Pancreas (tissue), 10 donors: ENCODE results near the gene DNAH7. TPM values are rescaled to one million over a fixed set of nuclear protein-coding genes. Genes with fewer than 3 reads are reported as not detected.

Experiments
- ATAC-seq, 4 donors: fragments of 200-7000 bp; cut with Tn5 transposase; one replicate each; pipeline versions ENCODE4 v1.8.0 to v1.9.1; 2020; ENCODE audit warnings: mild to moderate bottlenecking in 4 of 4, moderate library complexity in 4 of 4
- DNase-seq, 6 donors: peaks; one replicate each; pipeline ENCODE4 v3.0.0-alpha.2; 2020
- FAIRE-seq: peaks from 2 replicates; lab custom pipeline; 2012; peaks lifted over from hg19 to GRCh38; lab: Jason Lieb, UNC
- H3K27ac ChIP-seq, 4 donors: fragments of 200-600 bp; sonication (generic); 1 replicate in 3 of 4; 2 replicates in 1 of 4; pipeline versions ENCODE4 v1.5.0 to v1.8.0; 2020
- H3K27me3 ChIP-seq, 4 donors: fragments of 200-600 bp; one replicate each; pipeline ENCODE4 v1.8.0; 2021
- H3K36me3 ChIP-seq, 3 donors: fragments of 200-600 bp; sonication (generic) in 1 of 3; one replicate each; pipeline versions ENCODE4 v1.5.0 to v1.8.0; 2020 to 2021
- H3K4me1 ChIP-seq, 3 donors: fragments of 200-600 bp; one replicate each; pipeline ENCODE4 v1.8.0; 2021
- H3K4me3 ChIP-seq, 4 donors: fragments of 200-600 bp; sonication (generic) in 2 of 4; one replicate each; pipeline versions ENCODE4 v1.5.0 to v1.8.0; 2020 to 2021
- H3K9me3 ChIP-seq, 4 donors: fragments of 200-600 bp; one replicate each; pipeline ENCODE4 v1.8.0; 2021
- WGBS, 2 donors: extraction: QIAGEN DNeasy Blood & Tissue Kit; methylation state at CpG; one replicate each; pipeline ENCODE4 v1.1.7; 2013; 5-methylcytosine and 5-hydroxymethylcytosine counted together
- intact Hi-C, 3 donors: fragments of 100-400 bp; cut with DNase I; formaldehyde crosslinking; loops; one replicate each; pipeline versions ENCODE4 v1.11.1 to v1.14.2; 2022
- polyA plus RNA-seq, 2 donors: library from polyadenylated mRNA; stranded (reverse); fragments of 200-250 nt; gene quantifications; one replicate each; pipeline ENCODE4 v1.2.3, GENCODE V29; 2013
- total RNA-seq, 6 donors: library from RNA; stranded (reverse); fragmentation: NEBNext Ultra II Directional in 4 of 6; extraction: Animal tissue kit (Norgen Biotek cat#: 25700) in 4 of 6; gene quantifications; one replicate each; pipeline versions ENCODE4 v1.2.1 to v1.2.4, GENCODE V29; 2021 to 2023
- TF ChIP-seq, protein P1 (sequence below), 4 donors: fragments of 200-600 bp; sonication (generic) in 3 of 4; IDR thresholded peaks; one replicate each; pipeline versions ENCODE4 v1.5.0 to v1.8.0; 2021; ENCODE audit warnings: antibody characterized with exemption in 4 of 4
- donor health status: healthy with polysubstance abuse.
- donor health status: DM: no; HTN: no; CAD: no; lungs with moderate emphysema.
- donor health status: DM: no; HTN: no; CAD: no.
- donor health status: control.
- donor health status: control.
- donor health status: Bipolar disorder and iron deficiency.
- donor health status: DM: yes; HTN: yes; CAD: no.
- donor health status: DM: no; HTN: no; CAD: no.
- donor health status: DM: no; HTN: no; CAD: no.
- donor health status: DM: yes; HTN: yes; CAD: no.

Gene DNAH7
- total and polyA plus RNA-seq, 8 donors = 1.6 to 7.0 (median 3.9) TPM

DNA sequence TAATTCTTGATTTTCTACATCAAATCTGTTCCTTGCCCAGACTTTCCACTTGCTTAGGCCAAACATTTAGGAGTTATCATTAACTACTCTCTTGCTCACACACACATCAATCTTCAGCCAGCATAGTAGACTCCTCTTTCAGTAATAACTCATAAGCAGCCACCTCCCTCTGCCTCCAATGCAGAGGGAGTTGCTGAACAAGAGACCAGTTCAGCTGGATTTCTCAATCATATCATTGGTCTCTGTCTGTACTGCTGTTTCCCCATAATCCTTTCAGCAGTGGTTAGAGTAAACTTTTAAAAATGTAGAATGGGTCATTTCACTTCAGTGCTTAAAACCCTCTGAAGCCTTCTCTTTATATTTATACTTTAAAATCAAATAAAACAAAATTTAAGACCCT lies 298.7 kb downstream of the DNAH7 start:
- Histone ChIP-seq H3K36me3 (no peaks in the 10 kb centered on the region), H3K9me3 (no peaks in the 10 kb centered on the region), H3K27ac (no peak overlapping the region), H3K4me1 (no peaks in the 10 kb centered on the region), H3K4me3 (no peak overlapping the region), H3K27me3 (no peaks in the 10 kb centered on the region)
- no peak for DNase-seq
- ATAC-seq = no peak
- TF ChIP-seq, protein P1, sequence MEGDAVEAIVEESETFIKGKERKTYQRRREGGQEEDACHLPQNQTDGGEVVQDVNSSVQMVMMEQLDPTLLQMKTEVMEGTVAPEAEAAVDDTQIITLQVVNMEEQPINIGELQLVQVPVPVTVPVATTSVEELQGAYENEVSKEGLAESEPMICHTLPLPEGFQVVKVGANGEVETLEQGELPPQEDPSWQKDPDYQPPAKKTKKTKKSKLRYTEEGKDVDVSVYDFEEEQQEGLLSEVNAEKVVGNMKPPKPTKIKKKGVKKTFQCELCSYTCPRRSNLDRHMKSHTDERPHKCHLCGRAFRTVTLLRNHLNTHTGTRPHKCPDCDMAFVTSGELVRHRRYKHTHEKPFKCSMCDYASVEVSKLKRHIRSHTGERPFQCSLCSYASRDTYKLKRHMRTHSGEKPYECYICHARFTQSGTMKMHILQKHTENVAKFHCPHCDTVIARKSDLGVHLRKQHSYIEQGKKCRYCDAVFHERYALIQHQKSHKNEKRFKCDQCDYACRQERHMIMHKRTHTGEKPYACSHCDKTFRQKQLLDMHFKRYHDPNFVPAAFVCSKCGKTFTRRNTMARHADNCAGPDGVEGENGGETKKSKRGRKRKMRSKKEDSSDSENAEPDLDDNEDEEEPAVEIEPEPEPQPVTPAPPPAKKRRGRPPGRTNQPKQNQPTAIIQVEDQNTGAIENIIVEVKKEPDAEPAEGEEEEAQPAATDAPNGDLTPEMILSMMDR (IDR thresholded peaks at IDR 0.05) = no peak
- no peak for FAIRE-seq
- intact Hi-C loops = no loop called here

DNA sequence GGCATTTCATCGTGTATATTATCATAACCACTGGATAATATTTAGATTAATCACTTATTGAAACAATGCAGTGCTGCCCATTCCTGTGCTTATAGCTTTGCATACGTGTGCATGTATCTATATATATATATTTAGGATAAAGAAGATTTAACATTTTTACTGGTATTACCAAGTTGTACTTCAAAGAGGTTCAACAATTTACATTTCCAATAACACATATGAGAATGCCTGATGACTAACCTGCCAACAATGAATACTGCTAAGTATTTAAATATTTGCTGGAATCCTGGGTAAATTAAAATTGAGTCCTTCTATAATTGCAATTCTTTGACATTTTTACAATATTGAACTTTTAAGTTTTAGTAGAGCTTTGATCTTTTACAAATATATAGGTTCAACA lies 300.2 kb downstream of the DNAH7 start:
- H3K4me1 ChIP-seq = no peaks in the 10 kb centered on the region
- H3K27ac ChIP-seq = no peak overlapping the region
- intact Hi-C loops = no loop called here
- H3K9me3 ChIP-seq = no peaks in the 10 kb centered on the region
- H3K4me3 ChIP-seq = no peak overlapping the region
- TF ChIP-seq, protein P1 (IDR thresholded peaks at IDR 0.05) = no peak
- ATAC-seq = no peak
- no peak for FAIRE-seq
- DNase-seq = no peak
- no peaks in the 10 kb centered on the region for H3K27me3 ChIP-seq
- 53 to 56% methylated on average over 2 of the region's 2 CpGs for WGBS, 2 donors
- H3K36me3 ChIP-seq = no peaks in the 10 kb centered on the region

DNA sequence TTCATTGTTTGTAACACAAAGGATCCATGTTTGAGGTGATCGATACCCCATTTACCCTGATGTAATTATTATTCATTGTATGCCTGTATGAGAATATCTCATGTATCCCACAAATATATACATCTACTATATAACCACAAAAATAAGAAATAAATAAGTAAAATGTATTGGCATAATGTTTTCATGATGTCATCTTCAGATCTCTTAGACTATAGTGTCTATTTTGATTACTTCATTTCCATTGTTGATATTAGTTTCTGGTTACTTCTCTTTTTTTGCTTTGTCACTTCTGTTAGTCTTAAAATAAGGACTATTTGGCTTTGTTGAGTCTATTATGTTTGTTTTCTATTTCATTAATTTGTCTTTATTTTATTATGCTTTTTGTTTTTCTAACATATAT lies 301.9 kb downstream of the DNAH7 start:
- H3K4me1 ChIP-seq = no peaks in the 10 kb centered on the region
- no peak overlapping the region for H3K27ac ChIP-seq
- intact Hi-C loops = no loop called here
- no peak overlapping the region for H3K4me3 ChIP-seq
- 97 to 98% methylated on average over 1 of the region's 1 CpG for WGBS, 2 donors
- no peaks in the 10 kb centered on the region for H3K27me3 ChIP-seq
- ATAC-seq = no peak
- H3K36me3 ChIP-seq = no peaks in the 10 kb centered on the region
- DNase-seq = no peak
- H3K9me3 ChIP-seq = no peaks in the 10 kb centered on the region
- TF ChIP-seq, protein P1 (IDR thresholded peaks at IDR 0.05) = no peak
- no peak for FAIRE-seq

DNA sequence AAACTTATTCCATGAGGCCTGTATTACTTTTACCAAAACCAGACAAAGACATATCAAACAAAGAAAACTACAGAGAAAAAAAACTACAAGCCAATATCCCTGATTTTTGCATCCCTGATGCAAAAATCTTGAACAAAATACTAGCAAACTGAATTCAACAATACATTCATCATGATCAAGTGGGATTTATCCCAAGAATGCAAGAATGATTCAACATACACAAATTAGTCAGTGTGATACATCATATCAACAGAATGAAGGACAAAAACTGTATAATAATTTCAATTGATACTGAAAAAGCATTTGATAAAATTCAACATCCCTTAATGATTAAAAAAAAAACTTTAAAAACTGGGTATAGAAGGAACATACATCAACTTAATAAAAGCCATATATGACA lies 304.8 kb downstream of the DNAH7 start:
- no peaks in the 10 kb centered on the region for H3K4me1 ChIP-seq
- no peak overlapping the region for H3K27ac ChIP-seq
- ATAC-seq = no peak
- no peak for FAIRE-seq
- H3K27me3 ChIP-seq = no peaks in the 10 kb centered on the region
- no peak overlapping the region for H3K4me3 ChIP-seq
- no peak for DNase-seq
- no peaks in the 10 kb centered on the region for H3K9me3 ChIP-seq
- TF ChIP-seq, protein P1 (IDR thresholded peaks at IDR 0.05) = no peak
- no peaks in the 10 kb centered on the region for H3K36me3 ChIP-seq
- intact Hi-C loops = no loop called here

DNA sequence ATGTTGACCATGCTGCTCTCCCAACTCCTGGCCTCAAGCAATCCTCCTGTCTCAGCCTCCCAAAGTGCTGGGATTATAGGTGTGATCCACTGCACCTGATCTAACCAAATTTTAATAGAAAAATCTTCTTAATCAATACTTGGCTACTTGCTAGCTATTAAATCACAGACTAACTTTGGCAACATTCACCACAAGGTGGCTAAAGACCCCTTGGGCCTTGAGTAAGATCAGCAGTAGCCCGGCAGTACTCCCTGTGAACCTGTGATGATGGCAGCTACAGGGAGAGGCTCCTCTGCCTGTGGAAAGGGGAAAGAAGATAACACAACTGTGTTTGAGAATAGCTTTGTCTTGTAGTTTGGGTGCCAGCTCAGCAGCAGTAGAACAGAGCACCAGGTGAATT lies 308.8 kb downstream of the DNAH7 start:
- Histone ChIP-seq H3K27me3 (no peaks in the 10 kb centered on the region), H3K36me3 (no peaks in the 10 kb centered on the region), H3K4me1 (peaks cover 0 to 4% (median 0%) of the 10 kb centered on the region in 3 donors), H3K4me3 (no peak overlapping the region), H3K9me3 (no peaks in the 10 kb centered on the region), H3K27ac (no peak overlapping the region)
- no peak for ATAC-seq
- no peak for DNase-seq
- no peak for FAIRE-seq
- intact Hi-C loops = no loop called here
- TF ChIP-seq, protein P1 (IDR thresholded peaks at IDR 0.05) = no peak
- 89 to 99% methylated on average over 1 of the region's 1 CpG for WGBS, 2 donors
